GM21423 (cell line): Measurements from ENCODE around the gene SPATA16.
"Not testable (repeated sequence)": the region's sequence is repeated elsewhere in the genome, so short reads cannot be mapped to it uniquely, and the experiment has no call there.

ENCODE experiments used
- ATAC-seq: cut with Tn5 transposase; IDR thresholded peaks from one replicate; pipeline ENCODE4 v1.9.1; 2021; ENCODE audit warnings: mild to moderate bottlenecking, moderate library complexity; ENCODE audit not compliant: unreplicated experiment

SPATA16 gene

DNA sequence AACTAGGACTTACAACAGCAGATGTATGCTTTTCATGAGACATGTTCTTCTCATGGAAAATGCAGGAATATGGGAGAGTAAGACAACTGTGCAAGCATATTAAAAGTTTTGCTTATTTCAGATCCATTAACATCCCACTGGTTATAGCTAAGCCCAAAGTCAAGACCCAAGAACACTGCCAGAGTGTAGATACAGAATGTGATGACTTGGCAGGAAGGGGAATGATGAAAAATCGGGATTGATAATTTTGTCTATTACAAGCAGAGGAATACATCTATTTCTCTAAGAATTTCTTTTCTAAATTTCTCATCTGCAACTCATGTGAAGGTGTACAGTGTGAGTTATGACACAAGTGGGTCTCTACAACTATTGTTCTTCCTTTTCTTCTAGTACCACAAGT lies 76.4 kb downstream of the SPATA16 start:
- ATAC-seq = no peak

DNA sequence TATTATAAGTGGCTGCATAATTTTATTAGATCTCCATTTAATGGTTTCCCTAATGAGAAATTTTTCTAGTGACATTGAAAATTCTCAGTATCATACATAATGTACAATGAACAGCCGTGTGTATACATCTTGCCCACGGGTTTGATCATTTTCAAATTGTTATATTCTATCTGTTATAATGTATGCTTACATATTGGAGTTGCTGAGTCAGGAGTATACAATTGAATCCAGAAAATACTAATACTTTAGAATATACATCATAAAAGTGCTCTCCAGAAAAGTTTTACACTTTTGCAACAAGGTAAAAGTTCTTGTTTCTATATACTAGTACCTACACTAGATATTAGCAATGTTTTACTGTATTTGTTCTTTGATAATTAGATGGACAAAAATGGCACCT lies 82.8 kb downstream of the SPATA16 start:
- ATAC-seq = no peak

DNA sequence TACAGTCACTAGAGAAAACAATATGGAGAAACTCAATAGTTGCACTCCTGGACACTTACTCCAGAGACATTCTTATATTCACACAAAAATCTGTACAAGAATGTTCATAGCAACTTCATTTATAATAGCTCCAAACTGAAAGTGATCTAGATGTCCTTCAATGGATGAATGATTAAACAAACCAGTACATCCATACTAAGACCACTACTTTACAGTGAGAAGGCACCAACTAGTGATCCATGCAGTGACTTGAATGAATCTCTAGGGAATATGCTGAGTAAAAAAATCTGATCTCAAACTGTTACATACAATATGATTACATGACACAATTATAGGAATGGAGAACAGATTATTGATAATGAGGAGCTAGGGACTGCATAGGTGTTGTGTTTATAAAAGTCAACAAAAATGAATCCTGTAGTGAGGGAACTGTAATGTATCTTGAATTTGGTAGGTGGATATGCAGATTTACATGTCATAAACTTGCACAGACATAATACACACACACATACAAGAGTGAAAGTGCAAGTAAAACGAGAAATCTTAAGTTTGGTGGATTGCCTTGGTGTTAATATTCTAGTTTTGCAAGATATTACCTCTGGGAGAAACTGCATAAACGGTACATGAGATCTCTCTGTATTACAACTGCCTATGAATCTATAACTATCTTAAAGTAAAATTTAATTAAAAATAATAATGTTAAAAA lies 85.7 kb downstream of the SPATA16 start:
- ATAC-seq = no peak

DNA sequence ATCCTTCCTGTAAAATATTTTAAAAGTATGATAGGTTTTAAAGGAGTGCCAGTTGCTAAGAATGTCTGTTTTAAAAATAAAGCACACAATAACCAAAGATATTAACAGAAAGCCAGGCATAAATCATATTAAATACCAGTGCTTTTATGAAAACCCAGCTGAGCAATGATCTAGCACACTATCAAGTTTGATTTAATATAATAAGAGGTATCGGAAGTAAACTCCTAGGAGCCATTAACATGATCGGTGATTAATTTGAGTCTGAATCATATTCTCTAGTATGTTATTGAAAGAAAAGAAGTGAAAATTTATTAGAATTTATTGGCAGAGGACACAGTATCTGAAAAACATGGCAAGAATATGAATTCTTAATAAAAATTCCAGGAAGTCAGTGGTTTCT lies 91.7 kb downstream of the SPATA16 start:
- ATAC-seq = no peak

DNA sequence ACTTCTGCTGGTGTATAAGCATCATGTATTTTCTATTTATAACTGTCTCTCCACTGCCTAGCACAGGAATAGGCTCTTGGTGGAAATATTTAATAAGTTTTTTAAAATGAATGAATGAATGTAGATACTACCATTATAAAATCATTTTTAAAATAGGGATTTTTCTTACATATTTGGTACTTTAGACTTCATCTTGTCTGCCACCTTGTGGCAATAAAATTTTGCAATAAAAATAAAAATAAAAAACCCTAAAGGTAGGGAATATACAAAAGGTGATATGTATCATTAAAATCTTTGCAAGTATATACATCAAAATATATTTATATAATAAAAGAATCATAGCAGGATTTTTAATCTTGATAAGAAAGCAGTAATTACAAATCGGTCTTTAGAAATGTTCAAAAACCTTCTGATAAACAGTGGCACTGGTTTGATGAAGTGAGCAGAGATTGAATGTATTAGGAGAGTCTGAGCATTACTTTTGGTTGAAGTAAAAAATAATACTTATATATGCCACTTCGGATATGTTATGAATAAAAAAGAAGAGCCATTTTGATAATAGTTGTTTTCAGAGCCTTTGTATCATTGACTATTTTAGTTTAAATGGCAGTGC lies 95.2 kb downstream of the SPATA16 start:
- ATAC-seq = no peak

DNA sequence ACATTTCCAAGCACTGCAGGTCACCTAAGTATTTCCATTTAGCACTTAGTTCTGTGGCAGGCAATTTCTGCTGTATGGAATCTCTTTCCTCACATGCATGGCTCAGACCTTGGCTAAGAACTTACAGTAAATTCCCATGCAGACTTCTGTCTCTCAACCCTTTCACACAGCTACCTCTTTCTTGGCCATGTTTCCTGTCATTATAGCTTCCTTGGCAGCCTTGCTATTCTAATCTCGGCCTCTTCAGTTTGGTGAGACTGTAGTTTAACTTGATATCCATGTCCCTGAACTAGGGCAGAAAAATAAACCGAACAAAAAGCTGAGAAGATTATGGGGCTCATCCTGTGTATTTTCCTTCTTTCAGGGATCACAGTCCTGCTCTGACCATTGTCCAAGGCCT lies 96.0 kb downstream of the SPATA16 start:
- ATAC-seq = no peak

DNA sequence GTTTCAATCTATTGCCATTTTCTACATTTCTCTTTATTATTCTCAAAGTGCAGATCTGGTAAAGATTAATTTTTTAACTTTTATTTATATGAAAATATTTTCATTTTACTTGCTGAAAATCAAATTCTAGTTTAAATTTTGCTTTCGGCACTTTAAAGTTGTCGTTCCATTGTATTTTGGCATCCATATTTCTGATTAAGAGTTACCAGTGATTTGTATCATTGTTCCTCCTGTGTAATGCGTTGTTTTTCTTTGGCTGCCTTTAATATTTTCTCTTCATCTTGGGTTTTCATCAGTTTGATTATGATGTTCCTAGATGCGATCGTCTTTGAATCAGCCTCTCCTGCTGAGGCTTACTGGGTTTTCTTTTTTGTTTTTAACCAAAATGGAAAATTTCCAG lies 97.3 kb downstream of the SPATA16 start:
- ATAC-seq = no peak

DNA sequence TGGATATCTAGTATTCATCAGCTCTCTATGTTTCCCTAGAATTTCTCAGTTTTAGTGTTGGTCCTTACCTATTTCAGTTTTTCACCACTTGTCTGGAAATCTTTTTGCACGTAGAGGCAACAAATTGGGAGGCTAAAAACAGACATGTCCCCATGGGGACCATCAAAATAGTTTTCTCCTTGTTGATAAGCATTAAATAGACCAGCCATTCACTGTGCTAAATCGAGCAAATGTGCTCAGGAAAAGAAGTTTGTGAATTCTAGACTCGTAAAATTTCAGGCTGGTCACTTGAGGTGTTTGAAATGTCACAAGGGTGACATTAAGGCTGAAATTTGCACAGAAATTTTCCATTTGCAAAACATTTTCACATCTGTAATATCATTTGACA lies 102.6 kb downstream of the SPATA16 start:
- no peak for ATAC-seq

DNA sequence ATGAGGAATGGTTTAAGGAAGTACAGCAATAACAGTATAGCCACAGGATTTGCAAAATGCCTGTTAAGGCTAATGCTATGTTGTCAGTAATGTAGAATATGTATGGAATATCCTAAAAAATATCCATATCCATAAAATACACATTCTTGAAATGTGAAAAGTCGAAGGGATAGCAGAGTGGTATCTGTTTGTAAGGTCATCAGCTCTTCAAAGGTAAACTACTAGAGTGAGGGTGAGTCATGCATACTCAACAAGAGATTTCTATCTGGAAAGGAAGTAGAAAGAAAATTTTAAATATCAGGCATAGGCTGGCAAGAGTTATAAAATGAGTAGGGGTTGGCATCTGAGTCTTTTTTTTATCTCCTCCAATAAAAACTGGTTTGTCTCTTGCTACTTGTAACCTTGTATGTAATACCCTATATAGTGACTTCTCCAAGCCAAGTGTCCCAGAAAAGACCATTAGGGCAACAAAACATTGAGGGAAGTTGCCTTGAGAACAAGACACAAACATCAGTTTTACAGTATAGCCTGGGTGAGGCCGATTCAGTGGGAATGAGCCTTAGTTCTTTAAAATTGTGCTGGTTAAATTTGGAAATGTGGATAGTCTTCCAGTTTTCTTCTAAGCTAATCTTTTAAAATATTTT lies 103.1 kb downstream of the SPATA16 start:
- no peak for ATAC-seq

DNA sequence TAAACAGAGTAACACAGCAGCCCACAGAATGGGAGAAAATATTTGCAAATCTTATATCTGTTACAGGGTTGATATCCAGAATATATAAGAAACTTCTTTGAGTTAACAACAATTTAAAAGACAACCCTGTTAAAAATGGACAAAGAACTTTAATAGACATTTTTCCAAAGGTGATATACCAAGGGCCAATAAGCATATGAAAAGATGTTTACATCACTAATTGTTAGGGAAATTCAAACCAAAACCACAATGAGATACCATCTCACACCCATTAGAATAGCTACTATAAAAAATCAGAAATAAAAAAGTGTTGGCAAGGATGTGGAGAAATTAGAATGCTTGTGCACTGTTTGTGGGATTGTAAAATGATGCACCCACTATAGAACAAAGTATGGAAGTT lies 110.8 kb downstream of the SPATA16 start:
- ATAC-seq = no peak

DNA sequence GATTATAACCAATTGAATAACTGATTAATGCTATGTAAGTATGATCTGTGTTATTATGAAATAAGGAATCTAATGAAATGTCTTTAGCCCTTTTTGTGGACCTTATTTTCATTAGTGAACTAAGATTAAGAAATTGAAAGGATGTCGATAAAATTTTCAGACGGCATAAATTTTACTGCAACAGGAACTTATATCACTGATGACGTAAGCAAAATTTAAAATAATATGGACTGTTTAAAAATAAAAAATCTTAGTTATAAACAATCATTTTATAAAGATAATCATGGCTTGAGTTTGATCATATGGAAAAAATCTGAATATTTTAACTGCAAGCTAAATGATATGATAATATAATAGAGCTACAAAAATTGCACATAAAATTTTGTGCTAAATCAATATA lies 112.7 kb downstream of the SPATA16 start:
- no peak for ATAC-seq

DNA sequence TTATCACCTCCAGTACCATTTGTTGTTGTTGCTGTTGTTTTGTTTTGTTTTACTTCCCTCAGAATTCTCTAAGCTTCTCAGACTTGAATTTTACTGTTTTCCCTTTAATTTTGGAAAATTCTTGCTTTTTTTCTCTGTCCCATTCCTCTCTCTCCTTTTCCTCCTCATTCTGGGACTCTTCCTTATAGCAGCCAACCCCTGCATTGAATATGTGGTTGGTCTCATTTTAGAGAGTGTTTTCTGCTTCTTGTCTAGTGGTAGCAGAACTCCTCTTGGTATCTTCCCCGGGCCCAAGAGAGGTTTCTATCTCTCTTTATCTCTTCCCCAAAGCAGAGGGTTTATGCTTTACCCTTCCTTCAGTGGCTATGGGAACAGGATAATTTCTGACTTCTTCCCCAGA lies 113.6 kb downstream of the SPATA16 start:
- no peak for ATAC-seq

DNA sequence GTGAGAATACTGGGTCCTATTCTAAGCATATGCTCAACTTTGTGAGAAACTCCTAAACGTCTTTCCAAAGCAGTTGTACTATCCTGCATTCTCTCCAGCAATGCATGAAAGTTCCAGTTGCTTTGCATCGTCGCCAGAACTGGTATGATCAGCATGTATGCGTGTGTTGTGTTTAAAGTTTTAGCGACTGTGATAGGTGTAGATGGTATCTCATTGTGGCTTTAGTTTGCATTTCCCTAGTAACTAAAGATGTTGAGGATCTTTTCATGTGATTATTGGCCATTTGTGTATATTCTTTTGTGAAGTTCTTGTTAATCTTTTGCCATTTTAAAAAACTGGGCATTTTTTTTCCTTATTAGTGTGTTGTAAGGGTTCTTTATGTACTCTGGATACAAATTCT lies 115.1 kb downstream of the SPATA16 start:
- no peak for ATAC-seq

DNA sequence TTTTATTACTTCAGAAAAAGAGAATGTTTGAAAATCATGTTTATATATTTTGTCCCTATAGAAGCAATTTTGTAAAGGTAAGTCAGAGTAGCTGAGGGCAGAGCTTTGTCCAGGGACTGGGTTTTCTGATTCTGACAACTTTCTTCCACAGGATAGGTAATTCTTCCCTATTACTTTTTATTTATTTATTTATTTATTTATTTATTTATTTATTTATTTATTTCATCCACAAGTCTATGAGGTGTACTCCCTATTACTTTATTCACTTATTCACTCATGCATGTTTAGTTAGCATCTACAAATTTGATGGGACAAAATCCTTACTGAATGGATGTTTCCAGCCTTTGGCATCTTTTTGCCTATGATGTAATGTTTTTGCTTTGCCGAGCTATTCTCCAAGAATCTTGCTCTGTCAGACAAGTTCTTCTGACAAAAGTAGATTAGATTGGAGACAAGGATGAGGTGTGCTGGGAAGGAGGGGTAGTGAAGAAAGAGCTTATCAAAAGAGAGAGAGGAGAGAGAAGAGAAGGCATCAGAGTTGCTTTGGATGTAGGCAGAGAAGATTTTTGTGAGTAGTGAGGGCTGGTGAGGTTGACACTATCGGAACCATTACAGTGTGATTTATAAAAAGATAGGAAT lies 119.4 kb downstream of the SPATA16 start:
- ATAC-seq = no peak

DNA sequence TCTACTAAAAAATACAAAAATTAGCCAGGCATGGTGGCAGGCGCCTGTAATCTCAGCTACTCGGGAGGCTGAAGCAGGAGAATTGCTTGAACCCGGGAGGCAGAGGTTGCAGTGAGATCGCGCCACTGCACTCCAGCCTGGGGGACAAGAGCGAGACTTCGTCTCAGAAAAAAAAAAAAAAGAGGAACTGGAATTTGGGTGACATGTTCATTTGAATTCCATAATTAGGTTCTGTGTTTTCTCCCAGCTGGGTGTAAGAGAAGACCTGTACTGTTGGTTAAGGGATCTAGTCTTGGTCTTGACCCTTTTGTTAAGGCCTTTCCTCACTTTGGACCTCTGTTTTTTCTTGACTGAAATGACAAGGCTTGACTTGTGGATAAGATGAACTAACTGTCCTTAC lies 120.9 kb downstream of the SPATA16 start:
- ATAC-seq = not testable (repeated sequence)

DNA sequence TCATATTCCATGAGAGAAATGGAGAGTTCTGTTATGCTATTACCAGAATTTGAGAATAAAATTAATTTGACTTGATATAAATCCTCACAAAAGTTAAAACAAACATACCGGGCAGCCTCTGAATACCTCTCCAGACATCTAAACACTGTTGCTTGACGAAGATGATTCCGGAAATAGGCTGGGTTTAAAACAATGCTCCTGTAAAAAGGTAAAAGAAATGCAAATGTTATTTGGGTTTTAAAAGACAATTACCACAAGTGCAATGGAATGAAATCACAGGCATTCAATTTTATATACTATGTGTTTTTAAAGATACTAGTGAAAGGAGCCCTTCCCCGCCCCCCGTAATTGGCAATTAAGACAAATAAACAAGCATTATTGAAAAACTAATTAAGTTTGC lies 121.7 kb downstream of the SPATA16 start:
- ATAC-seq = no peak

DNA sequence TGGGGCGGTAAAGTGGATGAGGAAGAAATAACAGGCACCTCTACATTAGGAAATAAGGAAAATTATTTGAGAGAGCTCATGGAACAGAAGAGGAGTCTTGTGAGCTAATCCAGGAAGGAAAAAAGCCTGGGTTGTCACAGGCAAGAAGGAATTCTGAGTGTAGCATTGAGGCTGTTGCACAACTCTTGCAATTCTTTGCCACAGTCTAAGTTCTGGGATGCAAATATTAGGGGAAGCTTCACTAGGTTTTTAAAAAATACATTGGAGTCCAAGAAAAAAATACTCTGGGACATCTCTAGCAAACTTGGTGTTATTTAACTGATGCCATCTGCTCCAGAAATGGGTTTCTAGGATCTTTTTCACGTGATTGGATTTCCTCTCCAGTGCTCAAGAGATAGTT lies 122.3 kb downstream of the SPATA16 start:
- ATAC-seq = no peak

DNA sequence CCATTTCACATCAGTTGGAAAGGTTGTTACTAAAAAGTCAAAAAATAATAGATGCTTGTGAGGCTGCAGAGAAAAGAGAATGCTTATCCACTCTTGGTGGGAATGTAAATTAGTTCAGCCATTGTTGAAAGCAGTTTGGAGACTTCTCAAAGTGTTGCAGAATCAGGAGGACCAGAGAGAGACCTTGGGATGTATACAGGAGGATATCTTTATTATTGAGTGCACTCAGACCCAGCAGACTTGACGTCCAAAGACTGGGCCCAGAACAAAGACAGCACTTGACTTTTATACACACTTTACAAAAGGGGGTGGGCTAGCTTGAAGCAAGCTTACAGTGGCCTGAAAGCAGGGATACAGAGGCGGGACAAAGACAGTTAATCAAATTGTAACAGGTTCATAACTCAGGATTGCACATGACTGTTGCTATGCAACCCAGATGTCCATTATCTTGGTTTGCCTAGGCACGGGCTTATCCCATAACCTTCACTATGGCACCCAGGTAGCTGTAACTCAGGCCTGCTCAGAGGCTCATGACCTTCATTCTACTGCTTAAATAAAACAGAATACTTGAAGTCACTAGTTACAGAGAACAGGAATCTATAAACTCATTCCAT lies 127.7 kb downstream of the SPATA16 start:
- no peak for ATAC-seq

DNA sequence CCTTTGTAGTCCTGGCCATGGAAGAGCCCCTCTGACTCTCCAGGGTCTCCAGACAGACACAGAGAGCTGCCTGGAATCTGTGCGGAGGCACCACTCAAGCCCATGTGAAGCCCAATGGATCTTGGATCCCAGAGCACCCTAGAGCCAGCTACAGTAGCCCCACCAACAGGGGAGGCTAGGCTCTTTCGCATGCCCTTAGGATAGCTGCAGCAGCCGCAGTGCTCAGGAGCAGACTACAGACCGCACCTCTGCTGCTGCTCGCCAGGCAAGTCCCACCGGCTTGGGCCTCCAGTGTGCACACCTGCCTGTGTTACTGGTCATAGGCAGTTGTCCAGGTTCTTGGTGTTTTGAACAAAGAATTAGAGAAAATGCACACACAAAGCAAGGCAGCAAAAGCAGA lies 131.6 kb downstream of the SPATA16 start:
- no peak for ATAC-seq

DNA sequence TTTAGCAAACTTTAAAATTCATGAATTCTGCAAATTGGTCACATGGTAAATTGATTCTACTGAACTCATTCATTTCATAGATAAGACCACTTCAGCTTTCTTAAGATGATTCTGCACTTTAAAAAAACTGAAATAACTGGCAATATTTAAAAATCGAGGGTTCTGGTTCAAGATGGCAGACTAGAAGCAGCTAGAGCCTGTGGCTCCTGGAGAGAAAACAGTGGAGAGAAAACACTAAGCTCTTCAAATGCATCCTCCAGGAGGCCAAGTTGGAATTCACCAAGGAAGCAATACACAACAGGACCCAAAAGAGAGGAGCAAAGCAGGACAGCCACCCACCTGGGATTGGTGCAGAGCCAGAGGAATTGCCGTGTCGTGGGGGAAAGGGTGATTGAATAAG lies 132.1 kb downstream of the SPATA16 start:
- ATAC-seq = no peak

DNA sequence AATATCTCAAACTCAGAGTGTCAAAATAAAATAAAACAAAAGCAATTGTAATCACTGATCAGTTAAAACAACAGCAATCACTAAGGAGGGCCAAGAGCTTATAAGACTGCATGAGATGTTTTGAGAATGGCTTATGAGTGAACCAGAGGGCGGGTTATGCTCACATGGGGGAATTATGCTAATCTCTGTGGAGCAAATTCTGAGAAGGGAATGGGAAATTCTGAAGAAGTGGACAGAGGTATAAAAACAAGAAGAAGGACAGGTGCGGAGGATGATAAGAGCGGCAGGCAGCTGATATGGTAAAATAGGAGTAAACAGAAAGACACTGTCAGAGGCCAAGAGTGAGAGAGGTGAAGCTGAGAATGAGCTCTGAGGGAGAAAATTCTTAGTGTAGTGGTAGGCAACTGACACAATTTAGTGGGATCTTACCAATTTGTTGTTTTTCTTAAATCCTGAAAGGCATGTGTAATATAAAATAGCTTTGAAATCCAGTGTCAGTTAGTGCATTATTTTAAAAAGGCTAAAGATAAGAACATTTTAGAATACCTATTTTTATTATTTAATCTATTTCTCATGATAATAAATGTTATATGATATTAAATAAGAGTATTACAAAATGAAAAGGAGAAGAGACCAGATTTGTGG lies 133.8 kb downstream of the SPATA16 start:
- no peak for ATAC-seq
